Natural killer cell treated with Interleukin-12 subunit alpha and Interleukin-12 subunit beta and Interleukin-15 and Interleukin-18, amount 100 ng/mL, for 72 hours (primary cell): ENCODE measurements around the gene FHIT. TPM values are rescaled to one million over a fixed set of nuclear protein-coding genes. Genes with fewer than 3 reads are reported as not detected.

Experiments
- ATAC-seq, 2 donors: fragments of 150-1000 bp; cut with Tn5 transposase in 1 of 2; sonication (Bioruptor Pico), chemical (Tn5 transposase) in 1 of 2; 2 replicates each; pipeline ENCODE4 v1.10.0; 2021
- DNase-seq: peaks from one replicate; pipeline ENCODE4 v3.0.0; 2022; ENCODE audit warnings: low spot score
- H3K27ac Mint-ChIP-seq, 2 donors: 1 replicate in 1 of 2; 2 replicates in 1 of 2; pipeline ENCODE4 v1.8.0; 2022; ENCODE audit warnings: mixed read lengths in 2 of 2, mild to moderate bottlenecking in 1 of 2, moderate library complexity in 1 of 2
- H3K27me3 Mint-ChIP-seq, 2 donors: 1 replicate in 1 of 2; 2 replicates in 1 of 2; pipeline ENCODE4 v1.8.0; 2022; ENCODE audit warnings: mixed read lengths in 2 of 2
- H3K36me3 Mint-ChIP-seq: one replicate; pipeline ENCODE4 v1.8.0; 2022; ENCODE audit warnings: mixed read lengths
- H3K4me1 Mint-ChIP-seq, 2 donors: 1 replicate in 1 of 2; 2 replicates in 1 of 2; pipeline ENCODE4 v1.8.0; 2022; ENCODE audit warnings: low read depth in 2 of 2, mixed read lengths in 2 of 2, mild to moderate bottlenecking in 1 of 2
- H3K4me3 Mint-ChIP-seq: one replicate; pipeline ENCODE4 v1.8.0; 2022; ENCODE audit warnings: mixed read lengths
- H3K9me3 Mint-ChIP-seq: 2 replicates; pipeline ENCODE4 v1.8.0; 2022; ENCODE audit warnings: mixed read lengths
- total RNA-seq, 2 donors: library from RNA; stranded (reverse); gene quantifications; one replicate each; pipeline ENCODE4 v1.2.3, GENCODE V29; 2022

FHIT gene
- total RNA-seq, 2 donors from 2014 or later, result 2.4 to 3.0 TPM

DNA sequence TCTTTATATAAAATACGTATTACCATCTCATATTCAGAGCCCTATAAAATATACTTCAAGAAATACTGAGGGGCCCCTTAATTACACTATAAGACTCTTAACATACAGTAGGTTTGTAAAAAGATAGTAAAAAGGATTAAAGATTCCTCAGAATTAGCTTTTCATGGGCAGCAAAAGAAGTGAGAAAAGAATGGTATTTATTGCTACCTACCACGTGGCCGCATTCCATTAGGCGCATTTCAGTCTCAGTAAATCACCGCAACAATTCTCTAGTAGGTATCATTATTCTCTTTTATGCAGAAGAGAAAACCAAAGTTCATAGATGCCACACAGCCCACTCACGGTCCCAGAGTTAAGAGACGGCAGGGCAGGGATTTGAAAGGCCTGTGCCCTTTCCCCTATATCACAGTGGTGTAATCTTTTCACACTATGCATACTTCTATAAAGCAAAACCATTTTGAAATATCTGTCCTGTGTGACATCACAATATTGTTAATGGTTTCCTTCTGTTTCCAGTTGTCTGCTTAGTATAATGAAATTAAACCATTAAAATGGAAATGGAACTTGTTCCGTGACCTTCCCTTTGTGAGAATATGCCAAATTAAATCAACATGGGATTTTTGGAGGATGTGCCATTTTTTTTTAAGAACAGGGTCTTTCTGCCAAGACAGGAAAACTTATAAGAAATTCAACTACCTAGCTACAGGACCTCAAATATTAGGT, 1072.2 kb downstream of the FHIT start:
- Mint-ChIP-seq H3K4me1 (peaks cover 0 to 5% of the 10 kb centered on the region in 2 donors), H3K9me3 (peaks cover 3% of the 10 kb centered on the region), H3K4me3 (no peak overlapping the region), H3K27ac (no peak overlapping the region), H3K27me3 (no peaks in the 10 kb centered on the region), H3K36me3 (no peaks in the 10 kb centered on the region)
- ATAC-seq (no peak), DNase-seq (no peak)

DNA sequence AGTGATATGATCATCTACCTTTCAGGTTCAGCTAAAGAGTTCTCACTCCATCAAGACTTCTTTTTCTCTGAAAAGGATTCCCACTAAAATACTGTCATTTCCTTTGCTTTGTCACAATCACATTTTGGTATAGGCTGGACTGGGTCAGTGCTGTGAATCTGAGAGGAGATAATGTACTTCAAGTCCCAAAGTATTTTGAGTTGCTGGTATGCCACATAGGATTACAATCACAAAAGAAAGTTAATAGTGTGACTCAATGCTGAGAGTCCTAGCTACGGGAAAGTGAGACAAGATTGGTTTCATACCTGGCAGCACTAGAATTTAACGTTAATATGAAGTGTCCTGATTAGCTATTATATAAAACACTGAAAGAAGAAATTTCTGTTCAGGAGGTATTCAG, 1073.5 kb downstream of the FHIT start:
- Mint-ChIP-seq H3K4me3 (no peak overlapping the region), H3K4me1 (peaks cover 0 to 5% of the 10 kb centered on the region in 2 donors), H3K36me3 (no peaks in the 10 kb centered on the region), H3K27ac (no peak overlapping the region), H3K27me3 (no peaks in the 10 kb centered on the region), H3K9me3 (peaks cover 3% of the 10 kb centered on the region)
- DNase-seq, result no peak
- ATAC-seq, result no peak

DNA sequence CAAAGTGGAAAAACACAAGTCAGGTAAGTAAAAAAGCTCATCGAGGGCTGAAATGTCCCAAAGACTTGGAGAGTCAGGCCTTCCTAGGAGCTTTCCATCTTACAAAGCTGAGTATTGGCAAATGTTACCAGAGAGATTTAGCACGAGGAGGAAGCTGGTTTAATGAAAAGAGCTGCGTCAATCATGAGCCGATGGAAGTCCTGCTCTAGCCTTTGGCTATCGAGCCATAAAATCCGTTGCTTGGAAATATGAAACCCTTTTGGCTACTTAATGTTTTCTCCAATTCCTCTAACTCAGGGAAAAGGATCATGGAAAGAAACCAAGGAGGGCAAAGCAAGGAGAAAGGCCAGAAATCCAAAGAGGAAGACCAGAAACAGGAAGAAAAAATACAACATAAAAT, 1074.6 kb downstream of the FHIT start:
- peaks cover 3% of the 10 kb centered on the region for H3K9me3 Mint-ChIP-seq
- H3K36me3 Mint-ChIP-seq, result no peaks in the 10 kb centered on the region
- no peak overlapping the region for H3K4me3 Mint-ChIP-seq
- no peak overlapping the region for H3K27ac Mint-ChIP-seq
- H3K27me3 Mint-ChIP-seq, result no peaks in the 10 kb centered on the region
- H3K4me1 Mint-ChIP-seq, result peaks cover 0 to 5% of the 10 kb centered on the region in 2 donors
- DNase-seq (no peak), ATAC-seq (no peak)

DNA sequence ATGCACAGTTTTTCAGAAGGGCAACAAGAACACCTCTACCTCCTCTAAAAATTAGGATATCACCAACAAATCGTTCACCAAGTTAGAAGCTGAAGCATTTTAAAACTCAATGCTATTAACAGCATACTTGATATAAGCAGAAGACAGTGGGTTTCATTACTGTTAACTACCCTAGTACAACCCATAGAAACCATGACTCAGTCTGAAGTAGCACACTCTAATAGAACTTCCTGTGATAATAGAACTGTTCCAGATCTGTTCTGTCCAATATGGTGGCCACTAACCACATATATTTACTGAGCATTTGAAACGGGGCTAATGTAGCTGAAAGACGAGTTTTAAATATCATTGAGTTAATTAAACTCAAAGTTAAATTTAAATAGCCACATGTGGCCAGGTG, 1075.6 kb downstream of the FHIT start:
- DNase-seq, result no peak
- ATAC-seq, result no peak
- Mint-ChIP-seq H3K4me3 (no peak overlapping the region), H3K27me3 (no peaks in the 10 kb centered on the region), H3K27ac (no peak overlapping the region), H3K9me3 (peaks cover 3% of the 10 kb centered on the region), H3K4me1 (peaks cover 0 to 5% of the 10 kb centered on the region in 2 donors), H3K36me3 (no peaks in the 10 kb centered on the region)

DNA sequence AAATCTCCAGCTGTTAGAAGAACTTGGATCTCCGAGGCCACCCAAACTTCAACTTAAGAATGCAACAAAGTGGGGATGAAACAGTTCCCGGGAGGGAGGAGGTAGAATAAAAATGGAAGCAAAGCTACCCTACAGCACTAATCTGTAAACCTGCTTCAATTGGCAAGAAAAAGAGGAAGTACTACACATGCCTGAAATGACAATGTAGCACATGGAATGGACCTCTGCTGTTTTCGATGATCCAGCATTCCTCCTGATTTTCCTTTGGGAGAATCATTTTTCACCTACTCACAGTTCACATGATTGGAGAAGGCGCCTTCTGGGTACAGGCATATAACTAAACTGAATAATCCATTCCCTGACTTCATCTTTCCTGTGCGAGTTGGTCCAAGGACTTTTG, 1081.5 kb downstream of the FHIT start:
- DNase-seq, result no peak

DNA sequence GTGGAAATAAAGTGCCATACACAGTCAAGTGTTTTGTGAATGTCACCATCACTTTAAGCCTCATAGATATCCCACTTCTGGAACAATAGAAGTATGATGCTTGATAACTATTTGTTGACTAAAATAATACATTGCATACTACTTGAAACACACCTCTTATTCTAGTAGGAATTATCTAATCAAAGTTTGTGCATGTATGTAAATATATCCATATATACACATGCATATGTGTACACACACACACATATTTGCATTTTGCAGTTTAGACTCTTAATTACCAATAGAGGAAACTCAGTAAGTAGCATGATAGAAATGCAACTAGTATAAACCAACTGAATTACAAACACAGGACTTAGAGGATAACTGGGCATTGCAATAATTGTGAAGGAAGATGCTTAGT, 1084.1 kb downstream of the FHIT start:
- H3K27me3 Mint-ChIP-seq, result no peaks in the 10 kb centered on the region
- no peak overlapping the region for H3K4me3 Mint-ChIP-seq
- no peaks in the 10 kb centered on the region for H3K9me3 Mint-ChIP-seq
- H3K27ac Mint-ChIP-seq, result no peak overlapping the region
- peaks cover 0 to 5% of the 10 kb centered on the region in 2 donors for H3K4me1 Mint-ChIP-seq
- DNase-seq (no peak), ATAC-seq (no peak)
- no peaks in the 10 kb centered on the region for H3K36me3 Mint-ChIP-seq

More for the DNA sequence above, 1081.5 kb downstream of the FHIT start:
- no peak overlapping the region for H3K4me3 Mint-ChIP-seq
- H3K36me3 Mint-ChIP-seq, result no peaks in the 10 kb centered on the region
- no peak overlapping the region for H3K27ac Mint-ChIP-seq
- no peaks in the 10 kb centered on the region for H3K4me1 Mint-ChIP-seq
- no peak for ATAC-seq
- H3K9me3 Mint-ChIP-seq, result no peaks in the 10 kb centered on the region
- no peaks in the 10 kb centered on the region for H3K27me3 Mint-ChIP-seq

DNA sequence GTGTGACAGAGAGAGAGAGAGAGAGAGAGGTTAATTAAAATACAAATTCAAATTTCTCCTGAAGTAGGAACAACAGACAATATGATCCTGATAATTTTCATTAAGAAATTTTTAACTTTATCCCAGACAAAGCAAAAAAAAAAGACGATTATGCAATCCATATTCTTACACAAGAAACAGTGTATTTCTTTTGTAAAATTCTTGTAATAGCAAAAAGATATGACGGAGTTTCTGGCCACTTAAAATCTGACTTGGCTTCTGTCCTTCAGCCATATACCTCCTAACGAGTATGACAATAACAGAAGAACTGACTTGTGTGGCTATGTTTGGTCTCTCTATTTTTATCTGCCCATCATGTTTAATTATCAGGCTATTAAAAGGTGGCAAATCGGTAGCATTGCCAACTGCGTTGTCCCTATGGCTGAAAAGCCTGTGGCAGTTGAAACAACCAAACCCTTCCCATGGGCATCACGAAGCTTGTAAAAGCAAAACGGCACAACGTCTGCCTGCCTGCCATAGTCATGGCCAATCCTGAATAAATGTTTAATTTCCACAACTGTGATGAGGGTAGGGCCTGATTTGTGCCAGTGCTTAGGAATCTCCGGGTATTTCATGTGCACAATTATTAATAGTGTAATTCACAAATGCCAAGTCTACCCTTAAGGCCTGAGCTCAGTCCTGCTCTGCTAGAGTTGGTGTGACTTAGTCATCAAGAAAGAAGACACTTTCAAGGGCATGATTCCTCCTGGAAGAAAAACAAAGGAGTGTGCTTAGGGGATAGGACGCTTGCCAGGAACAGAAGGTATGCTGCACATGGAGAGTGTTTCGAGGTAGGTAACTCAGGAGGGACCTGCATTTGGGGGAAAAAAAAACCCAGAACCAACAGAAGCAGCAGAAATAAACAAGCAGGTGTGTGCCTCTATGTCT, 1090.2 kb downstream of the FHIT start:
- no peaks in the 10 kb centered on the region for H3K36me3 Mint-ChIP-seq
- no peak overlapping the region for H3K4me3 Mint-ChIP-seq
- H3K27ac Mint-ChIP-seq, result peak overlapping the region in 1 of 2 donors; percentile 14
- DNase-seq (no peak), ATAC-seq (no peak)
- H3K27me3 Mint-ChIP-seq, result no peaks in the 10 kb centered on the region
- peaks cover 12 to 22% of the 10 kb centered on the region in 2 donors for H3K4me1 Mint-ChIP-seq
- no peaks in the 10 kb centered on the region for H3K9me3 Mint-ChIP-seq

DNA sequence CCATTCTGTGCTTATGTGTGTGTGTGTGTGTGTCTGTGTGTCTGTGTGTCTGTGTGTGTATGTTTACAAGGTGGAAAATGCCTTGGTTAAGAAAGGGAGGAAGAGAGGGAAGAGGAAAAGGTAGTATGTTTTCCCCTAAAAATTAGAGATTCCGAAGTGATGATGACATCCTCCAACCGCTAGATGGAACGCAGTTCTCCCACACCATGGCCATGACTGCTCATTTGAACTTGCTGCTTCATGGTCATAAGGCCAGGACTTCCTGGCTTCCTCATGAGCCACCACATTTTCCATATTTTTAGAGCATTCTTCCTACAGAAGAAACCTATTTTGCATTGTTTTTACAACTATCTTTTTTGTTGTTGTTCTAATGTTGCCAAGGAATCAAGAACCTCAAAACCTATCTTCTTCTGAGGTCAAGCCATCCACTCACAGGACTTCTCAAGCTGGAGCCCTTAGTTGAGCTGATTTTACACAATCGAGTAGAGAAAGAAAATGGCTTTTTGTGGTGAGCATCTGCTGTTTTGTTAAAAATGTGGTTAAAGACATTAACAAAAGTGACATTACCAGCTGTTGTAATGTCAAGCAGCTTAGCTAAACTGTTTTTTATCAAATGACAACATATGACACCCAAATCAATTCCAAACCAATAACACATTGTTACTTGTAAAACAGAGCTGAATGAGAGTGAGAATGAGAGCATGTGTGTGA, 1091.0 kb downstream of the FHIT start:
- Mint-ChIP-seq H3K27me3 (no peaks in the 10 kb centered on the region), H3K36me3 (no peaks in the 10 kb centered on the region), H3K27ac (peak overlapping the region in 1 of 2 donors; percentile 14), H3K4me3 (no peak overlapping the region), H3K4me1 (peaks cover 12 to 22% of the 10 kb centered on the region in 2 donors), H3K9me3 (no peaks in the 10 kb centered on the region)
- ATAC-seq, result peak in 1 of 2 donors; percentile 45
- no peak for DNase-seq

DNA sequence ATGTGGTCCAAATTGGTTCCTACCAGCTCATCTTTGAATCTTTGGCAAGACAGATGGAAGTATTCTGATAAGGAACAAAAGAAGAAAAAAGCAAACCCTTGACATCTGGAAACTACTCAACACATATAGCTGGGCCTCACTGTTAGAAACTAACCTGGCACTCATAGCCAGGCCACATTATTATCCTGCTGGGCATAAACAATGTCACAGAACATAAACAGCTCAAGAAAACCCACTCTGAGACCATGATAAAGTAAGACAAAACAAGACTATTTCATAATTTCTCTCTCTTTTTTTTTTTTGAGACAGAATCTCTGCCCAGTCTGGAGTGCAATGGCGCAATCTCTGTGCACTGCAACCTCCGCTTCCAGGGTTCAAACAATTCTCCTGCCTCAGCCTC, 1093.2 kb downstream of the FHIT start:
- DNase-seq (no peak), ATAC-seq (no peak)
- Mint-ChIP-seq H3K9me3 (no peaks in the 10 kb centered on the region), H3K4me1 (peaks cover 12 to 17% of the 10 kb centered on the region in 2 donors), H3K4me3 (no peak overlapping the region), H3K27ac (no peak overlapping the region), H3K36me3 (no peaks in the 10 kb centered on the region), H3K27me3 (no peaks in the 10 kb centered on the region)

DNA sequence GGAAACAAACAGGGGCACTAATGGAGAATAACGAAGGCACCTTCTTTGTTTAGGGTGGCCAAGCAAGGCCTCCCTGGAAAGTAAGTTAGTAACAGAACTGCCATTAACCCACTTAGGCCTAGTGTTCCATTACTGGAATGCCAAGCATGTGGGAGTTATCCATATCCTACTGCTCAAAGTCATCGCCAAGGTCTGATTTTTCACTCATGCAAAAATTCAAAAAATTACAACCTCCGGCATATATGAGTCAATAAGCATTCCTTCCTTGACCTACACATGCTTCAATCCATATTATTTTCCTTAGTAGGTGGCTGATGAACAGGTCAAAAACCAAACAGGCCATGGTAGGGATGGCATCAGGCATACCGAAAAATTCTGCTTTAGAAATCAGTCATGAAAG, 1097.2 kb downstream of the FHIT start:
- Mint-ChIP-seq H3K36me3 (no peaks in the 10 kb centered on the region), H3K27me3 (no peaks in the 10 kb centered on the region), H3K4me3 (no peak overlapping the region), H3K4me1 (no peaks in the 10 kb centered on the region), H3K27ac (no peak overlapping the region), H3K9me3 (no peaks in the 10 kb centered on the region)
- ATAC-seq (no peak), DNase-seq (no peak)

DNA sequence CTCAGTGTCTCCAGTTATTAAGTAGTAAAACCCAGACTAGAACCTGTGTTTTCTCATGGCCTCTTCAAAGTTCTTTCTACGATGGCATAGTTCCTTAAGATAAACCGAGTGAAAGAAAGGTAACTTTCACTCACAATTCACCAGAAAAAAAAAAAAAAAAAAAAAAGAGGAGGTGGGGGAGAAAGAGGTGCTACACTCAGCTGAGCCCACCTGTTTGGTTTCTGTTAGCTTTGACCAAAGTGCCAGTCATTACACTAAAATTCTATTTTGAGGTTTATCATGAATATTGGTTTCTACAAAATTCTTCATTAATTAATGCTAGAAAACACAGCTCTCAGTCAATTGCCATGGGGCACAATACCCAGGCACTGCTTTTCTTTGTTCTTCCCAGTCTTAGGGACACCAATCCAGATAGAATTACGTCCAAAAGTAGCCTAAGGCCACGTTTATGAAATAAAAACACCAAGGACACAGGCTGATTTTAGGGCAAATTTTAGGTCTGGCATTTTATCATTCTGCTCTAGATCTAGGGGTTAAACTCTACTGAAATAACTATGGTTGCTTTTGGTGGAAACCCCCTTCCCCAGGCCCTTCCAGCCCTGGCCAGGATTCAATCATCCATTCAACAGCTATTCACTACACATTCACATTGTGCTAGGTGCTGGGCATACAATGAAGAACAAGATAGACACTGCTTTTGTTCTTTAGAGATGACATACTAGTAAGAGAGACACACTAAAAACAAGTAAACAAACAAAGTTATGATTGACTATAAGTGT, 1097.8 kb downstream of the FHIT start:
- Mint-ChIP-seq H3K27ac (no peak overlapping the region), H3K9me3 (no peaks in the 10 kb centered on the region), H3K4me1 (no peaks in the 10 kb centered on the region), H3K36me3 (no peaks in the 10 kb centered on the region), H3K27me3 (no peaks in the 10 kb centered on the region), H3K4me3 (no peak overlapping the region)
- DNase-seq (no peak), ATAC-seq (no peak)

DNA sequence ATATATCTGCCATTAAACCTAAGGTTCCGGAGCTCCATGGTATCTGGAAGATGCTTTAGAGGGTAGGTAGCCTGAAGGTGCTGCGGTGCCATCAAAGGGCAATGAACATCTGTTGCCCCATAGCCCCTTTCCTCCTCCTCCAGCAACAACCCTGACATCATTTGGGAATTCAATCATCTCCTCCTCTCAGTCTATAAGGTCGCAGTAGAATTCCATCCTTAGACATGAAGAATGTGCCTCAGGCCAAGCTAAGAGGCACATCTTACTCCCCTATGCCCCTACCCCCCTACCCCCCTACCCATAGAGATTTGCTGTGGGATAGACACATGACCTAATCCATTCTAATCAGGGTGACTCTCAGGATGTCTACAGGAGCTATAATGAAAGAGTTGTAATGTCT, 1101.8 kb downstream of the FHIT start:
- no peak for ATAC-seq
- DNase-seq, result no peak
- Mint-ChIP-seq H3K36me3 (no peaks in the 10 kb centered on the region), H3K27me3 (no peaks in the 10 kb centered on the region), H3K4me1 (no peaks in the 10 kb centered on the region), H3K9me3 (no peaks in the 10 kb centered on the region), H3K4me3 (no peak overlapping the region), H3K27ac (no peak overlapping the region)

DNA sequence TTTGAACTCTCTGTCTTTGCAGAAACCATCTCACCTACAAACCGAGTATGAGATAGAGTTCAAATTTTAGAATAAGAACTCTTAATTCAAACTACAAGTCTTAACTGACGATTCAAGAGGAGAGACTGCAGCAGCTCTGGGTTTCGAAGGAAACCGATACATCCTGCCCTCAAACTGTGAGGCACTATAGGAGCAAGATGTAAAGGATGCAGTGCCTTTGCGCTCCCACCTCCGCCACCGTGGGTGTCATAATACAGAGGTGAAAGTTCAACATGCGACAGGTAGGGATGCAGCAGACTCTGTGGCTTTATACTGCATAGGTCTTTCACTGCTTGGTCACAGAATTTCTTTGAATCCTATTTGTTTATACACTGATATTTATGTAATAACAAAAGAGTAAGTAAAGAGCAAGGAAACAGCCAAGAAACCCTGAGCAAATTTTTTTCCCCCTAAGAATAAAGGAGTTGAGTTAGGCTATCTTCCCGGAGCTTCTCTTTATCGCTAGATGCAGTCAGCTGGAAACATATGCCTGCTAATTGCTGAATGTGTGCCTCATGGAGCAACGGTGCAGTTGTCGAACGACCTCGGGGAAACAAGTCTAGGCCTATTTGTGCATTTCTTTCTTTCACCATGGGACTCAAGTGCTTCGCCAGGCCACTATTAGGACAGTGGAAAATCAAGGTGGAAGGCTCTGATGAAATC, 1103.9 kb downstream of the FHIT start:
- Mint-ChIP-seq H3K27me3 (no peaks in the 10 kb centered on the region), H3K9me3 (no peaks in the 10 kb centered on the region), H3K27ac (no peak overlapping the region), H3K36me3 (no peaks in the 10 kb centered on the region), H3K4me1 (no peaks in the 10 kb centered on the region), H3K4me3 (no peak overlapping the region)
- no peak for DNase-seq
- ATAC-seq, result no peak
